ENCODE data around the gene TPX2.

DNA sequence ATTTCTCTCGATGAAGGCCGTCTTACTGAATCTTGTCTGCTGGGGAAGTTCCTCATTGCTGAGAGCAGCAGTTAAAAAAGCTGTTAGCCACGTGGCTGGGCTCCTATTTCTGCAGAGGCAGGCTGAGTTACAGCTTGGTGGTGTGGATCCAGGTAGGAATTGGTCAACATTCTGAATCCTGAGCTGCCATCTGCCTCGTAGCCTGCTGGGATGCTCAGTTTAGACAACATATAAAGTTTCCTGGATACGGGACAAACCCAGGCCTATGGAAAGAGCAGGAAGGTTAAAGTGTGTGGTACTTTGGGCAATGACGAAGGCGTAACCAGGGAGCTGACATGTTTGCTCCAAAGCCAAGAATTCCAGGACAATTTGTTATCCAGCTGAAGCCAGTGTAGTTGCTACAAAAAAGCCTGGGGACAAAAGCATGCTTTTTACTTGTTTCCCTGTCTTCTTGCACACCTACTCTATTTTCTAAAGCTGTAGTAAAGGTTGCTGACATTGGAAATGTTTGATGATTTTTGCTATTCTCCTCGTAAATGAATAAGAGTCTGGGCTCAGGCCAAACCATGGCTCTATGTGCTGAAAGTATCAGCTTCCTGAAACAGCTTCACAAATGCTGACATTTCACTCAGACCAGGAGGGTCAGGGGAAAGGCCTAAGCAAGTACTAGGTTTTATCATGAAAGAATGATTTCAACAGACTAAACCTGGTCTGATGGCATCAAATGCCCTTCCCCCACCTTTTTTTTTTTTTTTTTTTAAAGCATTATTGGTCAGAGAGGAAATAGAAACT lies 67.7 kb downstream of the TPX2 start:
- TF ChIP-seq, protein P1, sequence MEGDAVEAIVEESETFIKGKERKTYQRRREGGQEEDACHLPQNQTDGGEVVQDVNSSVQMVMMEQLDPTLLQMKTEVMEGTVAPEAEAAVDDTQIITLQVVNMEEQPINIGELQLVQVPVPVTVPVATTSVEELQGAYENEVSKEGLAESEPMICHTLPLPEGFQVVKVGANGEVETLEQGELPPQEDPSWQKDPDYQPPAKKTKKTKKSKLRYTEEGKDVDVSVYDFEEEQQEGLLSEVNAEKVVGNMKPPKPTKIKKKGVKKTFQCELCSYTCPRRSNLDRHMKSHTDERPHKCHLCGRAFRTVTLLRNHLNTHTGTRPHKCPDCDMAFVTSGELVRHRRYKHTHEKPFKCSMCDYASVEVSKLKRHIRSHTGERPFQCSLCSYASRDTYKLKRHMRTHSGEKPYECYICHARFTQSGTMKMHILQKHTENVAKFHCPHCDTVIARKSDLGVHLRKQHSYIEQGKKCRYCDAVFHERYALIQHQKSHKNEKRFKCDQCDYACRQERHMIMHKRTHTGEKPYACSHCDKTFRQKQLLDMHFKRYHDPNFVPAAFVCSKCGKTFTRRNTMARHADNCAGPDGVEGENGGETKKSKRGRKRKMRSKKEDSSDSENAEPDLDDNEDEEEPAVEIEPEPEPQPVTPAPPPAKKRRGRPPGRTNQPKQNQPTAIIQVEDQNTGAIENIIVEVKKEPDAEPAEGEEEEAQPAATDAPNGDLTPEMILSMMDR (IDR thresholded peaks at IDR 0.05) = no peak
- TF ChIP-seq POLR2A (IDR thresholded peaks at IDR 0.05) = no peak

Data from Peyer's patch (tissue), 4 donors.